CD4-positive, alpha-beta T cell treated with Interleukin-4 for 4 hours (primary cell): ENCODE measurements around the gene PCDH15.

ENCODE experiments used
- DNase-seq: peaks from one replicate; pipeline ENCODE4 v3.0.0-alpha.2; 2020

PCDH15 gene

GRCh38 chr10:53836638-53837037, 964.4 kb downstream of the PCDH15 start:
- no peak for DNase-seq

- no peak for DNase-seq
Measured at GRCh38 chr10:53833908-53834307, 967.1 kb downstream of the PCDH15 start.

GRCh38 chr10:53827261-53827660, 973.8 kb downstream of the PCDH15 start:
- DNase-seq, result no peak

GRCh38 chr10:53808677-53809372, 992.2 kb downstream of the PCDH15 start:
- no peak for DNase-seq

GRCh38 chr10:53786236-53786900, 1014.7 kb downstream of the PCDH15 start:
- DNase-seq, result no peak

GRCh38 chr10:53771701-53772100, 1029.3 kb downstream of the PCDH15 start:
- no peak for DNase-seq

GRCh38 chr10:53770903-53771302, 1030.1 kb downstream of the PCDH15 start:
- no peak for DNase-seq

GRCh38 chr10:53765311-53765710, 1035.7 kb downstream of the PCDH15 start:
- DNase-seq, result no peak

GRCh38 chr10:53754596-53755250, 1046.3 kb downstream of the PCDH15 start:
- no peak for DNase-seq
